HG02943 (cell line): Measurements from ENCODE around the gene SNX5.
A peak's percentile ranks its signal among the peaks of the same experiment; 100 is the strongest.

Source experiments
- ATAC-seq: cut with Tn5 transposase; IDR thresholded peaks from one replicate; pipeline ENCODE4 v1.9.1; 2021; ENCODE audit warnings: mild to moderate bottlenecking, low read depth, moderate library complexity; ENCODE audit not compliant: unreplicated experiment

SNX5 gene

GRCh38 chr20:17993546-17993945, 25.0 kb upstream of the SNX5 start:
- ATAC-seq, result no peak

GRCh38 chr20:17992847-17993513, 24.4 kb upstream of the SNX5 start:
- ATAC-seq, result no peak

GRCh38 chr20:17992224-17992637, 23.6 kb upstream of the SNX5 start:
- ATAC-seq, result no peak

- no peak for ATAC-seq
Measured at GRCh38 chr20:17990278-17990972, 21.8 kb upstream of the SNX5 start.

GRCh38 chr20:17987988-17988387, 19.4 kb upstream of the SNX5 start:
- no peak for ATAC-seq

- ATAC-seq, result no peak
Measured at GRCh38 chr20:17985388-17986018, 16.9 kb upstream of the SNX5 start.

GRCh38 chr20:17976305-17976704, 7.7 kb upstream of the SNX5 start:
- no peak for ATAC-seq

- ATAC-seq, result no peak
Measured at GRCh38 chr20:17972121-17972520, 3.5 kb upstream of the SNX5 start.

GRCh38 chr20:17971300-17972013, 2.9 kb upstream of the SNX5 start:
- ATAC-seq, result no peak

- ATAC-seq, result no peak
Measured at GRCh38 chr20:17969884-17970409, 1.4 kb upstream of the SNX5 start.

GRCh38 chr20:17969278-17969883, 787 bp upstream of the SNX5 start:
- ATAC-seq, result peak; percentile 15

GRCh38 chr20:17967521-17968365, 851 bp downstream of the SNX5 start:
- no peak for ATAC-seq

- ATAC-seq, result no peak
Measured at GRCh38 chr20:17966432-17967310, 1.9 kb downstream of the SNX5 start.

GRCh38 chr20:17965042-17965697, 3.4 kb downstream of the SNX5 start:
- ATAC-seq, result no peak

- ATAC-seq, result no peak
Measured at GRCh38 chr20:17964632-17965031, 4.0 kb downstream of the SNX5 start.

GRCh38 chr20:17964073-17964472, 4.5 kb downstream of the SNX5 start:
- ATAC-seq, result no peak

GRCh38 chr20:17963114-17963897, 5.3 kb downstream of the SNX5 start:
- ATAC-seq, result no peak
